ENCODE results near the gene CACNA1B.
"Not testable (repeated sequence)": the region's sequence is repeated elsewhere in the genome, so short reads cannot be mapped to it uniquely, and the experiment has no call there.

CACNA1B gene

GRCh38 chr9:138073408-138073807 is 195.8 kb downstream of the CACNA1B start:
- DNase-seq (ENCODE audit: low spot score): no peak

GRCh38 chr9:138073808-138074207 is 196.2 kb downstream of the CACNA1B start:
- DNase-seq (ENCODE audit: low spot score): no peak

- DNase-seq (ENCODE audit: low spot score): no peak
Observed at GRCh38 chr9:138074516-138074915, 196.9 kb downstream of the CACNA1B start.

DNA sequence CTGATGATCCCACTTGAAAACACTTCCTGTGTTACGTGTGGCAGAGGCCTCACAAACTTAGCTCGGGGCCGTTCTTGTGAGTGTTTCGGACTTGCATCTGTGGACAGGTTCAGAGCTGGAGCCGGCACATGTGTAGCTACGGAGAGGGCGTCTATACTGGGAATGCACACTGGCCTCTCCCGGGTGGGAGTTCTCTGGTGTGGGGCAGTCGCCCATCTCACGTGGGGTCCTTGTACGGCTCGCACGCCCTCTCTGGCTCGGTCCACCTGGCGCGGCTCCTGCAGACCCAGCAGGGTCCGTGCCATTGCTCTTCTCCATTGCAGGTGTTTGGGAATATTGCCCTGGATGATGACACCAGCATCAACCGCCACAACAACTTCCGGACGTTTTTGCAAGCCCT is 197.9 kb downstream of the CACNA1B start:
- DNase-seq (ENCODE audit: low spot score): no peak

DNA sequence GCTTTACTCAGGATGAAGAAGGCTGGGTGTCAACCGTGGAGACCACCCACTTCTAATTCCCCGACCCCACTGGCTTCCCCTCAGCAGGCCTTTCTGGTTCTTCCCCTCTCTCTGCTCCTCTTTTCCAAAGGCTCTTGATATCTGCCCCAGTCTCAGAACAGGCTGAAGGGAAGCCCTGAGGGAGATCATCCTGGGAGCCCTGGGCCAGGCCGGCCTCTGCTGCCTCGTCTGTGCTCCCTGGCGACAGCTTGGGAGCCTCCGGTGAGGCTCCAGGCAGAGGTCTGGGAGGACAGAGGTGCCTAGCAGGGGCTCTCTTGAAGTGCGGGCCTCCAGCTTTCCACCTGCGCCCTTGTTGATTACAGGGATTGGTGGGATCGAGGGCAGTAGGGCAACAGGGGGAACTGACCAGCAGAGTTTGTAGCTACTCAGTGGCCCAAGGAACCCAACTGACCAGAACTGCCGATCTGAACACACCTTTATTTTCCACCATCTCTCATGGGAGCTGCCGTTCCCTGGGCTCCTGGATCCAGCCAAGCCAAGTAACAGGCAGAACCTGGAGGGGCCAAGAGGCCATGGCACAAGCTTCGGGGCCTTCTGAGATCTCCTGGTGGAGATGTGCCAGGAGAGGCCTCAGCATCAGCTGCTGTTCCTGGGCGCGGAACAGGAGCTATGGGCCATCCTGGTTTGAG is 198.5 kb downstream of the CACNA1B start:
- DNase-seq (ENCODE audit: low spot score): no peak

GRCh38 chr9:138076650-138077009 is 199.0 kb downstream of the CACNA1B start:
- DNase-seq (ENCODE audit: low spot score): no peak

- DNase-seq (ENCODE audit: low spot score): no peak
Observed at GRCh38 chr9:138077126-138077525, 199.5 kb downstream of the CACNA1B start.

GRCh38 chr9:138077898-138078540 is 200.4 kb downstream of the CACNA1B start:
- no peak for DNase-seq (ENCODE audit: low spot score)

DNA sequence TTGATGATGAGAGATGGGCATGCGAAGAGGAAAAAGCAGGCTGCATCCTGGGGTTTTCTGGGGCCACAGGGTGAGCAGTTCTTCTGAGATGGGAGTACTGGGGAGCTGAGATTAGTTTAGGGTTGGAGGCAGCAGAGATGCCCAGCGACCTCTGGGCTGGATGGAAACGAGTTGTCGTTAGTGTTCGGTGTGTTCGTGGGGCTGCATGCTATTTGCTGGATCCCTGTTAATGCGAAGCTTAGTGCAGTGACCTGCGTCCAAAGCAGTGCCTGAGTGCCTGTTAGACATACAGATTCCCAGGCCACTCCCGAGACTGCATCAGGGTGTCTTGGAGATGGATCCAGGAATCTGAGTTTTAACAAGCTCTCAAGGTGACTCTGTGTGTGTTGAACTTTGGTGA is 201.3 kb downstream of the CACNA1B start:
- no peak for DNase-seq (ENCODE audit: low spot score)

DNA sequence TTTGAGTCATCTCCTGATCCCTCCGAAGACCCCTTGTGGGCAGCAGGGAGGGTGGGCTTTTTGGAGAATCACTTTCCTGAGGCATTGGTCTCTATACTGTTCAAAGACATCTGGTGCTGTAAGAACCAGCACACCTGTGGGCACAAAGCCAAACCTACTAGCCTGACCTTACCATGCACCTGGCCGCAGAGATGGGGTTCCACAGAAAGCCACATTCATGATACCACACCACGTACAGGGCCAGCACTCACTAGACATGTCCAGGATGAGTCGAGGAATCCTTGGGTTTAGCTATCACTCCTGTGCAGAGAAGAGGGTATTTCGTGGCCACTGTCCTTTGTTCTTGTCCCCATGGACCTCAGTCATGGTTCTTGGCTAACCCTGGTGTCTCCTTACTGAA is 203.4 kb downstream of the CACNA1B start:
- no peak for DNase-seq (ENCODE audit: low spot score)

DNA sequence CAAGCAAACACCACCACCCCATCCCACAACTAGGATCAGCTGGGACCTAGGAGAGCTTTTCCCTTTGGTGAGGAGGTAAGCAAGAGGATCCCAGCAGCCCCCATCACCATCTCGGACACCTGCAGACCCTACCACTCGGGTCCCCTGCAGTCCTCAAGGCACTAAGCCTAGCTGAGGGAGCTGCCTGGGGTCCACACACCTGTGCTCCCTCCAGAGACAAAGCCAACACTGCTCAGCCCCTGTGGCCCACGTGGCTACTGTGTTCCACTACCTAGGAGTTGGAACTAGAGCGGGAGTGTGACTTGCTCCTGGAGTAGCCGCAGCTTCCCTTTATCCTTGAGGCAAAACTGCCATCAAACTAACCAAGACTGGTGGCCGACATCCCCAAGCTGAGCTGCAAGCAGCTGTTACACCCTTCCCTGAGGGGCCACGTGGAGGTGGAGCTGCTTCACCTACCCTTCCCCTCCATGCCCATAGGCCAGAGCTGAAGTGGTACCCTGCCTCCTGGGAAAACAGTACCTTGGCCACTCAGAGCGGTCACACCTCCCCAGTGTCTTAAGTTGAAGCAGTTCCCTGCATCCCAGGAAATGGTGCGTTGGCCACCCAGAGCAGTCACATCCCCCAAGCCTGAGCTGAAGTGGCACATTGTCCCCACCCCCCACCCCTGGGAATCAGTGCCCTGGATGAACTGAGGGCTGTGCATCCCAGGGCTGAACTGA is 205.5 kb downstream of the CACNA1B start:
- DNase-seq (ENCODE audit: low spot score): no peak

- no peak for DNase-seq (ENCODE audit: low spot score)
Observed at GRCh38 chr9:138083873-138084272, 206.3 kb downstream of the CACNA1B start.

DNA sequence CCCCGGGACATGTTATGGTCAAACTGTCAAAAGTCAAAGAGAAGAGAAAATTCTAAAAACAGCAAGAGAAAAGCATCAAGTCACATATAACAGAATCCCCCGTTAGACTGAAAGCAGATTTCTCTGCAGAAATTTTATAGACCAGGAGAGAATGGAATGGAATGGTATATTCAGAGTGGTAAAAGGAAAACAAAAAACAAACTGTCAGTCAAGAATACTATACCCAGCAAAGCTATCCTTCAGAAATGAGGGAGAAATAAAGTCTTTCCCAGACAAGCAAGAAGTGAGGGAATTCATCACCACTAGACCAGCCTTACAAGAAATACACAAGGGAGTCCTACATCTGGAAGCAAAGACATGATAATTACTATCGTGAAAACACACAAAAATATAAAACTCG is 208.0 kb downstream of the CACNA1B start:
- DNase-seq (ENCODE audit: low spot score): no peak

GRCh38 chr9:138092057-138092456 is 214.5 kb downstream of the CACNA1B start:
- DNase-seq (ENCODE audit: low spot score): not testable (repeated sequence)

GRCh38 chr9:138094028-138094427 is 216.4 kb downstream of the CACNA1B start:
- DNase-seq (ENCODE audit: low spot score): no peak

- DNase-seq (ENCODE audit: low spot score): no peak
Observed at GRCh38 chr9:138095813-138096518, 218.4 kb downstream of the CACNA1B start.

DNA sequence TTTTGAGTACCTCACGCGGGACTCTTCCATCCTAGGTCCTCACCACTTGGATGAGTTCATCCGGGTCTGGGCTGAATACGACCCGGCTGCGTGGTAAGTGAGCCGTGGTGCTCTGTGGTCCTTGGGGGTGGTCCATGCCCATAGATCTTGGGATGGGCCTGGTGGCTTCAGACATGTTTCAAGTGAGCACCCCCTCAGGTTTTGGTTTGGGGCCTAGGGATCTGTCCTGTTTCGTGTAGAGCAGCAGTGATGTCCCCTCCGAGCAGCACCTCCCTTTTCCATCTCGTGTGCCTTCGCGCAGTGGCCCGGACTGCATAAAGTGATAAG is 218.9 kb downstream of the CACNA1B start:
- DNase-seq (ENCODE audit: low spot score): no peak

DNA sequence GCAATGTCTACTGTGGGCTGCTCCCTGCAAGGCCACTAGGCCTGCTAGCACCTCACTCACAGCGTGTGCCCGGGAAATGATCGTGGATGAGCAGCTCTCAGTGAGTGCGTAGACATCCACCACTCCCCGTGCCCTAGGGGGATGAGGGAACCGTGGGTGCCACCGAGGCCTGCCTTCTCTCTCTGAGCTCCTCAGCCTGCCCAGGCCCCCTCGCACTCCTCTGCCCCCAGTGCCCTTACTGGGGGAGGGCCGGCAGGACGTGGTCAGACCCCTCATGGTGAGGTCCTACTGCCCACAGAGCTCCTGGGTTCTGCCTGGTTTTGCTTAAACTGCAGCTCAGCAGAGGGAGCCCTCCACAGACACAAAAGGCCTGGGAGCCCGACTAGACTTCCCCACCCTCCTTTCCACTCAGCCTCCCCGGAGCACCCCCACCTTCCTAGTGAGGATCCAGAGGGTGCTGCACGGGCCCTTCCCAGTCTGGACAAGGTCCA is 220.0 kb downstream of the CACNA1B start:
- no peak for DNase-seq (ENCODE audit: low spot score)

DNA sequence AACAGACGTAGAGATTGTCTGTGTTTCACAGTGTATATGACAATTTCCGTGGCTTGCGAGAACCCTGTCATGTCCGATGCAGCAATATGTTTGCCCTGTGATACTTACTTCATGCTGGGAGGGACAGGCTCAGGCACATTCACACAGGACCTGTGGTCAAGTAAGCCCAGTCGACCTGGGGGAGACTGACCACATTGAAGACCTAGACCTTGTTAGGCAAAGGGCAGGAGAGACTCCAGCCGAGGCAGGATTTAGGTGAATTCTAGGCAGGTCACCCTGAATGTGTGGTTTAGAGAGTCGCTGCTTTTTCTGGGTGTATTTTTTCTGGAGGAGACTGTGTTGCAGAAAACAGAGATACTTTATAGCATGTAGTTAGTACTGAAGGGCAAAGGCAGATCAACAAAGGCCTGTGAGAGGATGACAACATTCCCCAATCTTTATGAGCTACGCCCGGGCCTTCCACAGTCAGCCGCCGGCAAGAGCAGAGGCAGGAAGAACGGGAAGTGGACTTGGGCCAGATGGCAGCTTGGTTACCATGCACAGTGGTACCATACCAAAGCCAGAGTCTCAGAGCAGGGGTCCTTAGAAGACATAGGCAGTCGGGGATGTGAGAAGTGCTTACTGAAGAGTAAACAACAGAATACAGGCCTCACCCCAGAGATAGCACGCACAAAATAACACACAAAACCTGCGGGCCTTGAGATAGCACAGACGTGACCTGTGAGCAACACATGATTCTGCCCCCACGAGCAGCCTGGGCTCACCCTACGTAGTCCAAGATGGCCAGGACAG is 220.7 kb downstream of the CACNA1B start:
- no peak for DNase-seq (ENCODE audit: low spot score)

DNA sequence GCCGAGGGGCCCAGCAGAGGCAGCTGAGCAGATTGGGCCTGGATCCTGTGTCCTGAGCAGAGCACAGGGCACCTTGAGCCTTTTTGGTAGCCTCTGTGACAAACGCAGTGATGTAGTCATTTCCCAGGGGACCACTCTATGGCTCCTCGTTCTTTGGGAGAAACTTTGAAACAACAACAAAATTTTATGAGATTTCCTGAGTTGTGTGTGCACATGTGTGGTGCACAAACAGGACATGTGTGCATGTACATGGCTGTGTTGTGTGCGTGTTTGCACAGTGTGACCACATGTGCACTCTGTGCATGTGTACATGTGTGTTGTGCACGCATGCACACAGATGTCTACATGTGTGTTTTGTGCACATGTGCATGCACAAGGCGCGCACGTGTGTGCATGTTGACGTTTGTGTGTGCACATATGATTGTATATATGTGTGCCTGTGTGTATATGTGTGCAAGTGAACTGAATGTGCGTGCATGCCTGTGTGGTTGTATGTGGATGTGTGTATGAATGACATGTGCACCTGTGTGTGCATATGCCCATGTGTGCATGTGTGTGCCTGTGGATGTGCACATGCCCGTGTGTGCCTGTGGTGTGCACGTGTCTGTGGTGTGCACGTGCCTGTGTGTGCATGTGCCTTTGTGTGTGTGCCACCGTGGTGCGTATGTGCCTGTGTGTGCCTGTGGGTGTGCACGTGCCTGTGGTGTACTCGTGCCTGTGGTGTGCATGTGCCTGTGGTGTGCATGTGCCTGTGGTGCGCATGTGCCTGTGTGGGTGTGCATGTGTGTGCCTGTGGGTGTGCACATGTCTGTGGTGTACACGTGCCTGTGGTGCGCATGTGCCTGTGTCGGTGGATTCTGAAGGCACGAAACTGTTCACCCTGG is 221.6 kb downstream of the CACNA1B start:
- no peak for DNase-seq (ENCODE audit: low spot score)

All from LoVo (cell line).